K562 (cell line): ENCODE results near the gene CALM1. TPM values are rescaled to one million over a fixed set of nuclear protein-coding genes. Genes with fewer than 3 reads are reported as not detected.

Source experiments
- ATAC-seq: fragments of 200-7000 bp; cut with Tn5 transposase; 3 replicates; pipeline ENCODE4 v1.9.1; 2020; ENCODE audit warnings: moderate library complexity
- BruUV-seq: library from RNA; stranded (reverse); fragments of 400-500 nt; replicated peaks from 2 replicates; lab custom pipeline; 2021; lab: Mats Ljungman, UMichigan
- CTCF ChIA-PET: fragments of 300-600 bp; formaldehyde crosslinking; extraction: SDS; loops from one replicate; lab custom pipeline; 2021; ENCODE audit warnings: low intra/inter-chr PET ratio; lab: Yijun Ruan, JAX
- POLR2A ChIA-PET: fragments of 300-600, 350-650 bp; sonication (Branson Sonifier 250); formaldehyde crosslinking; extraction: SDS; loops from one replicate; lab custom pipeline; 2021; ENCODE audit warnings: antibody characterized with exemption, inconsistent platforms; lab: Yijun Ruan, JAX
- DNase-seq, 4 experiments: peaks; one replicate each; pipeline versions ENCODE4 v3.0.0 to v3.0.0-alpha.2; 2011 to 2018; ENCODE audit warnings: low spot score in 3 of 4, mixed read lengths in 3 of 4; ENCODE audit errors: extremely low read depth in 1 of 4
- FAIRE-seq: peaks from 2 replicates; lab custom pipeline; 2011; peaks lifted over from hg19 to GRCh38; lab: Jason Lieb, UNC
- H2AFZ ChIP-seq: 2 replicates; pipeline ENCODE4 v1.6.0; 2011; ENCODE audit warnings: low read depth, low read length, control low read depth, inconsistent platforms
- H3K27ac ChIP-seq: fragments of 200-600 bp; 3 replicates; pipeline ENCODE4 v1.8.0; 2011; ENCODE audit warnings: low read depth, mild to moderate bottlenecking, control low read depth, inconsistent platforms, low read length, moderate library complexity, mixed read lengths; ENCODE audit errors: extremely low read depth
- H3K27me3 ChIP-seq, 2 experiments: fragments of 300-600 bp in 1 of 2; 2 replicates in 1 of 2; 3 replicates in 1 of 2; pipeline versions ENCODE4 v1.6.0 to v1.8.0; 2011; ENCODE audit warnings: inconsistent platforms in 2 of 2, low read length in 2 of 2, mild to moderate bottlenecking in 1 of 2, mixed read lengths in 1 of 2, moderate library complexity in 1 of 2; ENCODE audit not compliant: control insufficient read depth in 2 of 2, insufficient read depth in 2 of 2
- H3K36me3 ChIP-seq: fragments of 300-600 bp; 3 replicates; pipeline ENCODE4 v1.8.0; 2011; ENCODE audit warnings: mild to moderate bottlenecking, low read length, inconsistent platforms; ENCODE audit not compliant: control insufficient read depth, insufficient read depth
- H3K4me1 ChIP-seq, 2 experiments: fragments of 200-600 bp in 1 of 2; replicated peaks in 1 of 2; 2 replicates in 1 of 2; 3 replicates in 1 of 2; pipeline versions ENCODE4 v1.5.1 to v1.8.0; 2011; ENCODE audit warnings: inconsistent platforms in 2 of 2, low read length in 2 of 2, mild to moderate bottlenecking in 1 of 2, mixed read lengths in 1 of 2, moderate library complexity in 1 of 2; ENCODE audit not compliant: control insufficient read depth in 2 of 2, insufficient read depth in 2 of 2
- H3K4me2 ChIP-seq: 2 replicates; pipeline ENCODE4 v1.6.1; 2011; ENCODE audit warnings: low read length, control low read depth, inconsistent platforms, mixed read lengths; ENCODE audit not compliant: insufficient read depth
- H3K4me3 ChIP-seq: fragments of 200-600 bp; sonication (generic), shearing (Covaris generic); 2 replicates; pipeline ENCODE4 v1.5.1; 2016; ENCODE audit warnings: control low read depth, inconsistent platforms
- H3K79me2 ChIP-seq: fragments of 200-600 bp; 3 replicates; pipeline ENCODE4 v1.8.0; 2011; ENCODE audit warnings: low read length, inconsistent platforms; ENCODE audit not compliant: control insufficient read depth, insufficient read depth
- H3K9ac ChIP-seq, 2 experiments: 2 replicates each; pipeline versions ENCODE4 v1.6.0 to v1.6.1; 2011; ENCODE audit warnings: low read depth in 2 of 2, low read length in 2 of 2, control low read depth in 1 of 2, inconsistent platforms in 1 of 2, mild to moderate bottlenecking in 1 of 2, mixed read lengths in 1 of 2; ENCODE audit not compliant: insufficient read depth in 1 of 2
- H3K9me1 ChIP-seq: one replicate; pipeline ENCODE4 v1.6.0; 2011; ENCODE audit warnings: inconsistent platforms, mild to moderate bottlenecking, low read length, moderate library complexity; ENCODE audit not compliant: control insufficient read depth, insufficient read depth
- H3K9me3 ChIP-seq: replicated peaks from 2 replicates; pipeline ENCODE4 v1.5.1; 2011; ENCODE audit warnings: low read depth, low read length, inconsistent platforms; ENCODE audit not compliant: control insufficient read depth, insufficient read depth
- H4K20me1 ChIP-seq: replicated peaks from 2 replicates; pipeline ENCODE4 v1.6.1; 2011; ENCODE audit warnings: low read length, inconsistent platforms, mixed read lengths; ENCODE audit not compliant: control insufficient read depth, insufficient read depth
- BCOR ChIP-seq: fragments of 450-650 bp; IDR thresholded peaks from 2 replicates; pipeline ENCODE4 v1.6.1; 2016
- CHD4 ChIP-seq: fragments of 200-600 bp; sonication (generic); IDR thresholded peaks from 3 replicates; pipeline ENCODE4 v1.6.1; 2012; ENCODE audit warnings: low read depth, mild to moderate bottlenecking, mixed read lengths, low read length, inconsistent platforms; ENCODE audit not compliant: insufficient read depth, insufficient replicate concordance, poor library complexity, severe bottlenecking
- FOXP1 ChIP-seq: sonication (generic); formaldehyde crosslinking; IDR thresholded peaks from 2 replicates; pipeline ENCODE4 v1.8.0; 2022; ENCODE audit warnings: mild to moderate bottlenecking, missing genetic modification reagents
- GATAD2A ChIP-seq: fragments of 450-650 bp; IDR thresholded peaks from 2 replicates; pipeline ENCODE4 v1.6.1; 2017
- GTF2E2 ChIP-seq: fragments of 200-800 bp; sonication (Bioruptor generic); IDR thresholded peaks from 2 replicates; pipeline ENCODE4 v1.6.1; 2016; ENCODE audit warnings: missing genetic modification characterization, missing compliant biosample characterization
- LCOR ChIP-seq: sonication (generic); formaldehyde crosslinking; IDR thresholded peaks from 2 replicates; pipeline ENCODE4 v1.8.0; 2022; ENCODE audit warnings: mild to moderate bottlenecking, missing genetic modification reagents
- MLLT1 ChIP-seq, 2 experiments: fragments of 450-650 bp; IDR thresholded peaks; 2 replicates each; pipeline ENCODE4 v1.6.1; 2016
- NBN ChIP-seq: fragments of 450-650 bp; IDR thresholded peaks from 2 replicates; pipeline ENCODE4 v1.6.1; 2016; ENCODE audit warnings: low read depth, mild to moderate bottlenecking
- NELFE ChIP-seq: IDR thresholded peaks from 2 replicates; pipeline ENCODE4 v1.6.1; 2011; ENCODE audit warnings: mild to moderate bottlenecking; ENCODE audit not compliant: insufficient read depth, insufficient read length
- NRF1 ChIP-seq, 2 experiments: fragments of 450-650 bp; IDR thresholded peaks in 1 of 2; conservative IDR thresholded peaks in 1 of 2; 2 replicates each; pipeline ENCODE4 v1.6.1; 2014; ENCODE audit warnings: mild to moderate bottlenecking in 2 of 2
- PURB ChIP-seq: sonication (generic); formaldehyde crosslinking; IDR thresholded peaks from 2 replicates; pipeline ENCODE4 v1.9.0; 2021; ENCODE audit warnings: low read depth, mild to moderate bottlenecking, missing genetic modification reagents
- TCF7L2 ChIP-seq: fragments of 150-350 bp; IDR thresholded peaks from 2 replicates; pipeline ENCODE4 v1.6.1; 2016; ENCODE audit warnings: low read depth, mild to moderate bottlenecking, low read length, moderate library complexity
- ZNF143 ChIP-seq: sonication (generic); formaldehyde crosslinking; IDR thresholded peaks from 2 replicates; pipeline ENCODE4 v1.9.0; 2022; ENCODE audit warnings: mild to moderate bottlenecking, missing genetic modification reagents
- ZNF3 ChIP-seq: fragments of 250-450 bp; sonication (Bioruptor Pico); IDR thresholded peaks from 2 replicates; pipeline ENCODE4 v1.5.0; 2021; ENCODE audit warnings: mild to moderate bottlenecking, moderate library complexity
- ZNF551 ChIP-seq: fragments of 250-450 bp; sonication (Bioruptor Pico); IDR thresholded peaks from 2 replicates; pipeline ENCODE4 v1.5.0; 2021; ENCODE audit warnings: mild to moderate bottlenecking, moderate library complexity
- ZNF668 ChIP-seq: fragments of 250-450 bp; sonication (Bioruptor Pico); IDR thresholded peaks from 2 replicates; pipeline ENCODE4 v1.8.0; 2022; ENCODE audit warnings: mild to moderate bottlenecking, inconsistent platforms
- WGBS: fragments of 100-300 bp; shearing (Covaris generic); methylation state at CpG from one replicate; pipeline ENCODE4 v1.1.6; 2016; ENCODE audit warnings: low coverage, mixed read lengths; ENCODE audit not compliant: insufficient coverage; ENCODE audit errors: missing lambda C conversion rate; 5-methylcytosine and 5-hydroxymethylcytosine counted together
- in situ Hi-C: fragments of 300-500 bp; cut with MboI; formaldehyde crosslinking; loops from 4 replicates; pipeline ENCODE4 v1.15.0; 2018; ENCODE audit warnings: inconsistent platforms, mixed read lengths
- intact Hi-C: fragments of 100-400 bp; cut with micrococcal nuclease; formaldehyde crosslinking; loops from 2 replicates; pipeline ENCODE4 v1.14.2; 2022
- polyA plus RNA-seq, 8 experiments: library from polyadenylated mRNA; depleted of rRNA in 4 of 8; stranded (reverse) in 5 of 8; unstranded in 3 of 8; fragments of >200 nt; fragmentation: Nextera tagmentation in 2 of 8; fragmentation: Illumina TruSeq in 1 of 8; extraction: Ambion mirVana in 2 of 8; extraction: Trizol in 1 of 8; gene quantifications; 2 replicates each; pipeline versions ENCODE4 v1.2.1 to v1.2.3, GENCODE V29; 2011 to 2014; ENCODE audit warnings: inconsistent platforms in 1 of 8, missing spikeins in 1 of 8
- total RNA-seq, 7 experiments: library from RNA; depleted of rRNA in 6 of 7; stranded (reverse); fragments of >200 nt in 6 of 7; fragmentation: Illumina TruSeq in 2 of 7; extraction: Trizol in 2 of 7; gene quantifications; 2 replicates each; pipeline versions ENCODE4 v1.2.1 to v1.2.3, GENCODE V29; 2011 to 2021; ENCODE audit warnings: low replicate concordance in 1 of 7
- TF ChIP-seq, protein P1 (sequence below): fragments of 250-450 bp; sonication (Bioruptor Pico); IDR thresholded peaks from 2 replicates; pipeline ENCODE4 v1.8.0; 2021; ENCODE audit warnings: borderline replicate concordance, mild to moderate bottlenecking, moderate library complexity; ENCODE audit not compliant: poor library complexity, severe bottlenecking
- TF ChIP-seq, protein P2 (sequence below): fragments of 250-450 bp; sonication (Bioruptor Pico); IDR thresholded peaks from 2 replicates; pipeline ENCODE4 v1.4.0; 2020; ENCODE audit warnings: mild to moderate bottlenecking, moderate library complexity

Gene CALM1
- total and polyA plus RNA-seq, 9 of the 15 experiments (the other 6 are each of a cell fraction or from before 2014, with no cell fraction given), result 48.0 to 269 (median 158) TPM

- TF ChIP-seq LCOR (CRISPR knock-in tag), result no peak
- no peak for TF ChIP-seq ZNF668 (CRISPR knock-in tag)
- TF ChIP-seq FOXP1 (CRISPR knock-in tag), result no peak
- TF ChIP-seq ZNF551 (CRISPR knock-in tag), result no peak
- no peak for TF ChIP-seq GATAD2A
- TF ChIP-seq PURB (CRISPR knock-in tag), result no peak
- no peak for TF ChIP-seq NRF1 (conservative IDR thresholded peaks at IDR 0.05 in 1 of 2, IDR thresholded peaks at IDR 0.05 in 1 of 2)
- TF ChIP-seq, protein P1, sequence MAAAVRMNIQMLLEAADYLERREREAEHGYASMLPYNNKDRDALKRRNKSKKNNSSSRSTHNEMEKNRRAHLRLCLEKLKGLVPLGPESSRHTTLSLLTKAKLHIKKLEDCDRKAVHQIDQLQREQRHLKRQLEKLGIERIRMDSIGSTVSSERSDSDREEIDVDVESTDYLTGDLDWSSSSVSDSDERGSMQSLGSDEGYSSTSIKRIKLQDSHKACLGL (CRISPR knock-in tag), result no peak
Measured at GRCh38 chr14:90355540-90356518, 41.0 kb upstream of the CALM1 start (continued).

- H3K27ac ChIP-seq, result no peak overlapping the region
- no peak overlapping the region for H3K4me3 ChIP-seq
- no peak for DNase-seq
- in situ Hi-C loops (no loop called here), intact Hi-C loops (no loop called here)
- H3K9me1 ChIP-seq, result no peaks in the 10 kb centered on the region
- ATAC-seq, result no peak
- TF ChIP-seq NBN, result no peak
- TF ChIP-seq, protein P2, sequence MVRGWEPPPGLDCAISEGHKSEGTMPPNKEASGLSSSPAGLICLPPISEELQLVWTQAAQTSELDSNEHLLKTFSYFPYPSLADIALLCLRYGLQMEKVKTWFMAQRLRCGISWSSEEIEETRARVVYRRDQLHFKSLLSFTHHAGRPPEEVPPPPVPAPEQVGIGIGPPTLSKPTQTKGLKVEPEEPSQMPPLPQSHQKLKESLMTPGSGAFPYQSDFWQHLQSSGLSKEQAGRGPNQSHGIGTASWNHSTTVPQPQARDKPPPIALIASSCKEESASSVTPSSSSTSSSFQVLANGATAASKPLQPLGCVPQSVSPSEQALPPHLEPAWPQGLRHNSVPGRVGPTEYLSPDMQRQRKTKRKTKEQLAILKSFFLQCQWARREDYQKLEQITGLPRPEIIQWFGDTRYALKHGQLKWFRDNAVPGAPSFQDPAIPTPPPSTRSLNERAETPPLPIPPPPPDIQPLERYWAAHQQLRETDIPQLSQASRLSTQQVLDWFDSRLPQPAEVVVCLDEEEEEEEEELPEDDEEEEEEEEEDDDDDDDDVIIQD (CRISPR knock-in tag), result no peak
- no peak for TF ChIP-seq GTF2E2 (tag)
- no peak for TF ChIP-seq LCOR (CRISPR knock-in tag)
- TF ChIP-seq BCOR, result no peak
- TF ChIP-seq ZNF143, result no peak
- TF ChIP-seq NELFE, result no peak
- no peak for TF ChIP-seq CHD4
- no peak for TF ChIP-seq ZNF3 (CRISPR knock-in tag)
- TF ChIP-seq TCF7L2, result no peak
- no peak for TF ChIP-seq MLLT1 (IDR thresholded peaks at IDR 0.05)
- no peaks in the 10 kb centered on the region for H3K4me1 ChIP-seq
- H3K4me2 ChIP-seq, result no peak overlapping the region
- H3K9ac ChIP-seq, result no peak overlapping the region
- BruUV-seq, result no TSS peak
- no peak for FAIRE-seq
- ChIA-PET POLR2A (no interaction called here), CTCF (no interaction called here)
- WGBS, result 0% methylated on average over 1 of the region's 1 CpG
- H2AFZ ChIP-seq, result no peak overlapping the region
- no peaks in the 10 kb centered on the region for H4K20me1 ChIP-seq
- peaks cover 8 to 17% of the 10 kb centered on the region in 2 experiments; a peak in 4 of 5 replicates for H3K27me3 ChIP-seq
- H3K79me2 ChIP-seq, result no peaks in the 10 kb centered on the region
- no peaks in the 10 kb centered on the region for H3K9me3 ChIP-seq
- no peaks in the 10 kb centered on the region for H3K36me3 ChIP-seq
Measured at GRCh38 chr14:90356925-90357324, 39.9 kb upstream of the CALM1 start.
